ENCODE results near the gene MROH7. TPM values are rescaled to one million over a fixed set of nuclear protein-coding genes. Genes with fewer than 3 reads are reported as not detected.

The MROH7 gene
- total and polyA plus RNA-seq, 2 of the 13 experiments (the other 11 are each of a cell fraction or from before 2014, with no cell fraction given): 0.09 TPM

- Histone ChIP-seq H3K9ac (ENCODE audit: insufficient read depth, low read depth, low read length) (no peak overlapping the region), H3K9me3 (ENCODE audit: low read length) (no peaks in the 10 kb centered on the region), H3K27me3 (ENCODE audit: control insufficient read depth in 1 of 2, insufficient read depth in 2 of 2, low read length in 2 of 2) (no peaks in the 10 kb centered on the region), H3K4me2 (ENCODE audit: low read depth, low read length) (no peak overlapping the region), H3K27ac (ENCODE audit: extremely low read length, insufficient read depth, low read length) (no peak overlapping the region), H3K4me1 (ENCODE audit: insufficient read depth, low read length) (peaks cover 2% of the 10 kb centered on the region), H2AFZ (ENCODE audit: low read length) (no peak overlapping the region), H3K36me3 (replicated peaks in 1 of 2; ENCODE audit: control insufficient read depth in 1 of 2, insufficient read depth in 2 of 2, low read length in 2 of 2) (no peaks in the 10 kb centered on the region), H4K20me1 (ENCODE audit: insufficient read depth, low read length) (no peaks in the 10 kb centered on the region), H3K79me2 (ENCODE audit: insufficient read depth, low read length) (no peaks in the 10 kb centered on the region), H3K4me3 (replicated peaks in 1 of 3; ENCODE audit: insufficient read depth in 1 of 3, low read depth in 2 of 3, low read length in 3 of 3) (no peak overlapping the region)
- 93% methylated on average over 5 of the region's 9 CpGs for WGBS (ENCODE audit: low lambda C conversion rate)
- in situ Hi-C loops (cut with HindIII; ENCODE audit: extremely low pct_ligation_motif_present, low pct_unique_long_range_greater_than_20kb) (no loop called here), intact Hi-C loops (cut with micrococcal nuclease; ENCODE audit: unreplicated experiment) (no loop called here)
- CTCF ChIA-PET (ENCODE audit: low intra/inter-chr PET ratio, low total read pairs): no interaction called here
- DNase-seq (ENCODE audit: low spot score) (no peak), ATAC-seq (no peak), FAIRE-seq (no peak)
- POLR2A ChIA-PET: no interaction called here
- TF ChIP-seq RCOR2 (CRISPR knock-in tag; IDR thresholded peaks at IDR 0.05): no peak
- no peak for TF ChIP-seq ATRX (CRISPR knock-in tag; IDR thresholded peaks at IDR 0.05; ENCODE audit: borderline replicate concordance)
- TF ChIP-seq HBP1 (CRISPR knock-in tag; IDR thresholded peaks at IDR 0.05; ENCODE audit: low read depth): no peak
- TF ChIP-seq ZNF20 (CRISPR knock-in tag; IDR thresholded peaks at IDR 0.05): no peak
- TF ChIP-seq DZIP1 (CRISPR knock-in tag; IDR thresholded peaks at IDR 0.05): no peak
- TF ChIP-seq ZNF446 (CRISPR knock-in tag; IDR thresholded peaks at IDR 0.05): no peak
- BruUV-seq (replicated peaks): no TSS peak
Measured at GRCh38 chr1:54608566-54609230, 32.9 kb upstream of the MROH7 start.

Measured in HepG2 (cell line).